GM18519 (cell line): ENCODE measurements around the gene FERMT3.

ENCODE experiments used
- ATAC-seq: cut with Tn5 transposase; IDR thresholded peaks from one replicate; pipeline ENCODE4 v1.9.1; 2021; ENCODE audit warnings: mild to moderate bottlenecking, moderate library complexity; ENCODE audit not compliant: unreplicated experiment, low FRiP score

The FERMT3 gene

GRCh38 chr11:64247729-64248531, 41.4 kb downstream of the FERMT3 start:
- ATAC-seq = no peak

GRCh38 chr11:64248578-64248977, 42.1 kb downstream of the FERMT3 start:
- ATAC-seq = no peak

GRCh38 chr11:64249038-64249437, 42.5 kb downstream of the FERMT3 start:
- ATAC-seq = no peak

GRCh38 chr11:64249563-64250414, 43.3 kb downstream of the FERMT3 start:
- no peak for ATAC-seq

- ATAC-seq = no peak
Observed at GRCh38 chr11:64250415-64251015, 44.0 kb downstream of the FERMT3 start.

GRCh38 chr11:64251016-64251752, 44.7 kb downstream of the FERMT3 start, which contains the start of gene PLCB3:
PLCB3 (plus strand) TSS chr11:64251530; CDS start chr11:64251650, 120 bp downstream.
- no peak for ATAC-seq

GRCh38 chr11:64251753-64252002, 45.2 kb downstream of the FERMT3 start:
- ATAC-seq = no peak

GRCh38 chr11:64252003-64252872, 45.7 kb downstream of the FERMT3 start:
- ATAC-seq = no peak

GRCh38 chr11:64253043-64253442, 46.5 kb downstream of the FERMT3 start:
- no peak for ATAC-seq

- ATAC-seq = no peak
Observed at GRCh38 chr11:64253481-64253880, 47.0 kb downstream of the FERMT3 start.

- ATAC-seq = no peak
Observed at GRCh38 chr11:64254326-64254725, 47.8 kb downstream of the FERMT3 start.

GRCh38 chr11:64255135-64256128, 48.9 kb downstream of the FERMT3 start:
- ATAC-seq = no peak

- no peak for ATAC-seq
Observed at GRCh38 chr11:64256300-64256699, 49.8 kb downstream of the FERMT3 start.

- no peak for ATAC-seq
Observed at GRCh38 chr11:64258356-64258755, 51.8 kb downstream of the FERMT3 start.

GRCh38 chr11:64258946-64259532, 52.5 kb downstream of the FERMT3 start:
- no peak for ATAC-seq

GRCh38 chr11:64259533-64260067, 53.1 kb downstream of the FERMT3 start:
- no peak for ATAC-seq

GRCh38 chr11:64260147-64260708, 53.7 kb downstream of the FERMT3 start:
- ATAC-seq = no peak
